Endodermal cell (in vitro differentiated cells): ENCODE results near the gene AMPD3. TPM values are rescaled to one million over a fixed set of nuclear protein-coding genes. Genes with fewer than 3 reads are reported as not detected.

ENCODE experiments used
- DNase-seq: peaks from one replicate; pipeline ENCODE4 v3.0.0-alpha.2; 2017
- H3K27ac ChIP-seq: 2 replicates; pipeline ENCODE4 v1.5.1; 2013; ENCODE audit warnings: mild to moderate bottlenecking, low read depth, low read length, moderate library complexity
- H3K27me3 ChIP-seq: 2 replicates; pipeline ENCODE4 v1.6.1; 2013; ENCODE audit warnings: mild to moderate bottlenecking, low read length, moderate library complexity; ENCODE audit not compliant: insufficient read depth, control insufficient read depth, poor library complexity, severe bottlenecking
- H3K36me3 ChIP-seq: 2 replicates; pipeline ENCODE4 v1.7.0; 2013; ENCODE audit warnings: mild to moderate bottlenecking, low read length, moderate library complexity; ENCODE audit not compliant: control insufficient read depth, insufficient read depth
- H3K4me1 ChIP-seq: one replicate; pipeline ENCODE4 v1.7.0; 2013; ENCODE audit warnings: low read length; ENCODE audit not compliant: control insufficient read depth, insufficient read depth
- H3K4me3 ChIP-seq: 2 replicates; pipeline ENCODE4 v1.5.1; 2013; ENCODE audit warnings: mild to moderate bottlenecking, low read length, moderate library complexity
- H3K9ac ChIP-seq: 2 replicates; pipeline ENCODE4 v1.6.1; 2013; ENCODE audit warnings: mild to moderate bottlenecking, low read length, moderate library complexity; ENCODE audit not compliant: poor library complexity, severe bottlenecking; ENCODE audit errors: extremely low read depth
- H3K9me3 ChIP-seq: 2 replicates; pipeline ENCODE4 v1.6.1; 2013; ENCODE audit warnings: mild to moderate bottlenecking, low read length, moderate library complexity; ENCODE audit not compliant: control insufficient read depth
- H3K27ac Mint-ChIP-seq: 2 replicates; pipeline ENCODE4 v1.8.0; 2020; ENCODE audit warnings: mixed read lengths
- H3K27me3 Mint-ChIP-seq: 2 replicates; pipeline ENCODE4 v1.8.0; 2021; ENCODE audit warnings: mild to moderate bottlenecking, mixed read lengths; ENCODE audit not compliant: insufficient read depth
- H3K36me3 Mint-ChIP-seq: 2 replicates; pipeline ENCODE4 v1.8.0; 2020; ENCODE audit warnings: low read depth, mixed read lengths
- H3K4me1 Mint-ChIP-seq: 2 replicates; pipeline ENCODE4 v1.8.0; 2020; ENCODE audit warnings: mixed read lengths
- H3K4me3 Mint-ChIP-seq: 2 replicates; pipeline ENCODE4 v1.8.0; 2020; ENCODE audit warnings: mild to moderate bottlenecking, moderate library complexity, mixed read lengths
- H3K9me3 Mint-ChIP-seq: 2 replicates; pipeline ENCODE4 v1.8.0; 2020; ENCODE audit warnings: mild to moderate bottlenecking, mixed read lengths
- WGBS, 2 experiments: methylation state at CpG; one replicate each; pipeline versions ENCODE4 v1.1.5 to v1.1.7; 2013; ENCODE audit warnings: missing lambda C conversion rate in 2 of 2, mixed read lengths in 1 of 2; ENCODE audit not compliant: insufficient coverage in 1 of 2, insufficient read length in 1 of 2; 5-methylcytosine and 5-hydroxymethylcytosine counted together
- total RNA-seq, 2 donors: library from RNA; stranded (reverse); fragmentation: NEBNext Ultra II Directional in 1 of 2; extraction: Animal tissue kit (Norgen Biotek cat#: 25700) in 1 of 2; gene quantifications; 2 replicates in 1 of 2; 3 replicates in 1 of 2; pipeline ENCODE4 v1.2.1, GENCODE V29; 2021
- TF ChIP-seq, protein P1 (sequence below): fragments of 200-600 bp; sonication (generic); conservative IDR thresholded peaks from 2 replicates; pipeline ENCODE4 v1.5.0; 2021; ENCODE audit warnings: antibody characterized with exemption, mild to moderate bottlenecking

AMPD3 gene
- total RNA-seq, 2 donors from 2014 or later, result 7.1 to 7.9 TPM

GRCh38 chr11:10453261-10453660, 1.8 kb upstream of the AMPD3 start:
- Mint-ChIP-seq H3K36me3 (no peaks in the 10 kb centered on the region), H3K4me1 (peaks cover 28% of the 10 kb centered on the region), H3K4me3 (no peak overlapping the region), H3K27ac (no peak overlapping the region), H3K9me3 (no peaks in the 10 kb centered on the region), H3K27me3 (peaks cover 38% of the 10 kb centered on the region)
- no peaks in the 10 kb centered on the region for H3K36me3 ChIP-seq
- H3K9ac ChIP-seq, result no peak overlapping the region
- peaks cover 20% of the 10 kb centered on the region for H3K27me3 ChIP-seq
- no peaks in the 10 kb centered on the region for H3K9me3 ChIP-seq
- H3K27ac ChIP-seq, result no peak overlapping the region
- H3K4me3 ChIP-seq, result no peak overlapping the region
- TF ChIP-seq, protein P1, sequence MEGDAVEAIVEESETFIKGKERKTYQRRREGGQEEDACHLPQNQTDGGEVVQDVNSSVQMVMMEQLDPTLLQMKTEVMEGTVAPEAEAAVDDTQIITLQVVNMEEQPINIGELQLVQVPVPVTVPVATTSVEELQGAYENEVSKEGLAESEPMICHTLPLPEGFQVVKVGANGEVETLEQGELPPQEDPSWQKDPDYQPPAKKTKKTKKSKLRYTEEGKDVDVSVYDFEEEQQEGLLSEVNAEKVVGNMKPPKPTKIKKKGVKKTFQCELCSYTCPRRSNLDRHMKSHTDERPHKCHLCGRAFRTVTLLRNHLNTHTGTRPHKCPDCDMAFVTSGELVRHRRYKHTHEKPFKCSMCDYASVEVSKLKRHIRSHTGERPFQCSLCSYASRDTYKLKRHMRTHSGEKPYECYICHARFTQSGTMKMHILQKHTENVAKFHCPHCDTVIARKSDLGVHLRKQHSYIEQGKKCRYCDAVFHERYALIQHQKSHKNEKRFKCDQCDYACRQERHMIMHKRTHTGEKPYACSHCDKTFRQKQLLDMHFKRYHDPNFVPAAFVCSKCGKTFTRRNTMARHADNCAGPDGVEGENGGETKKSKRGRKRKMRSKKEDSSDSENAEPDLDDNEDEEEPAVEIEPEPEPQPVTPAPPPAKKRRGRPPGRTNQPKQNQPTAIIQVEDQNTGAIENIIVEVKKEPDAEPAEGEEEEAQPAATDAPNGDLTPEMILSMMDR, result no peak
- DNase-seq, result no peak
- 95 to 100% methylated on average over 1 to 3 of the region's 3 CpGs for WGBS, 2 experiments
- peaks cover 10% of the 10 kb centered on the region for H3K4me1 ChIP-seq

- TF ChIP-seq, protein P1, result no peak
- no peaks in the 10 kb centered on the region for H3K9me3 Mint-ChIP-seq
- H3K4me1 Mint-ChIP-seq, result peaks cover 30% of the 10 kb centered on the region
- Histone ChIP-seq H3K4me3 (peak overlapping the region; percentile 54), H3K36me3 (no peaks in the 10 kb centered on the region), H3K9ac (no peak overlapping the region), H3K4me1 (peaks cover 10% of the 10 kb centered on the region), H3K9me3 (no peaks in the 10 kb centered on the region), H3K27ac (no peak overlapping the region), H3K27me3 (peaks cover 5% of the 10 kb centered on the region)
- peak overlapping the region; percentile 58 for H3K27ac Mint-ChIP-seq
- peak; percentile 81 for DNase-seq
- 38 to 41% methylated on average over 15 to 18 of the region's 18 CpGs for WGBS, 2 experiments
- H3K27me3 Mint-ChIP-seq, result peaks cover 23% of the 10 kb centered on the region
- H3K36me3 Mint-ChIP-seq, result no peaks in the 10 kb centered on the region
- peak overlapping the region; percentile 41 for H3K4me3 Mint-ChIP-seq
These were observed 798 bp downstream of the AMPD3 start for GRCh38 chr11:10455637-10456487.

- Mint-ChIP-seq H3K9me3 (no peaks in the 10 kb centered on the region), H3K27me3 (peaks cover 20% of the 10 kb centered on the region), H3K36me3 (no peaks in the 10 kb centered on the region), H3K4me1 (peaks cover 26% of the 10 kb centered on the region), H3K4me3 (peak overlapping the region; percentile 41), H3K27ac (no peak overlapping the region)
- no peak overlapping the region for H3K27ac ChIP-seq
- H3K36me3 ChIP-seq, result no peaks in the 10 kb centered on the region
- 89 to 94% methylated on average over 2 to 3 of the region's 3 CpGs for WGBS, 2 experiments
- no peak overlapping the region for H3K9ac ChIP-seq
- TF ChIP-seq, protein P1, result no peak
- H3K27me3 ChIP-seq, result peaks cover 5% of the 10 kb centered on the region
- H3K9me3 ChIP-seq, result no peaks in the 10 kb centered on the region
- H3K4me3 ChIP-seq, result peak overlapping the region; percentile 54
- DNase-seq, result peak; percentile 52
- peaks cover 10% of the 10 kb centered on the region for H3K4me1 ChIP-seq
These were observed 1.5 kb downstream of the AMPD3 start for GRCh38 chr11:10456519-10456918.
